Measurements from ENCODE around the gene TMEM208. TPM values are rescaled to one million over a fixed set of nuclear protein-coding genes. Genes with fewer than 3 reads are reported as not detected.

Gene TMEM208
- total and polyA plus RNA-seq, 9 donors: 23.8 to 52.0 (median 32.1) TPM

GRCh38 chr16:67245186-67245585, 18.3 kb downstream of the TMEM208 start:
- intact Hi-C loops (cut with DNase I): no loop called here
- DNase-seq: peak in 1 of 5 donors; percentile 46
- TF ChIP-seq EP300 (IDR thresholded peaks at IDR 0.05): no peak
- TF ChIP-seq POLR2A (IDR thresholded peaks at IDR 0.05): no peak
- no peak for TF ChIP-seq CTCF (IDR thresholded peaks at IDR 0.05)
- Histone ChIP-seq H3K4me1 (ENCODE audit: insufficient read depth) (peaks cover 14% of the 10 kb centered on the region), H3K27me3 (no peaks in the 10 kb centered on the region), H3K27ac (peak overlapping the region in 1 of 2 donors; percentile 85), H3K4me3 (no peak overlapping the region), H3K36me3 (no peaks in the 10 kb centered on the region), H3K9me3 (no peaks in the 10 kb centered on the region)
- WGBS, 3 donors: 70 to 73% (median 73%) methylated on average over 4 of the region's 4 CpGs

GRCh38 chr16:67245674-67246080, 18.7 kb downstream of the TMEM208 start:
- no peaks in the 10 kb centered on the region for H3K9me3 ChIP-seq
- DNase-seq: no peak
- peaks cover 14% of the 10 kb centered on the region for H3K4me1 ChIP-seq (ENCODE audit: insufficient read depth)
- peak overlapping the region; percentile 79 for H3K4me3 ChIP-seq
- 1 to 6% (median 1%) methylated on average over 8 of the region's 8 CpGs for WGBS, 3 donors
- intact Hi-C loops (cut with DNase I): no loop called here
- H3K27ac ChIP-seq: peak overlapping the region in 1 of 2 donors; percentile 85
- H3K27me3 ChIP-seq: no peaks in the 10 kb centered on the region
- H3K36me3 ChIP-seq: no peaks in the 10 kb centered on the region
- TF ChIP-seq POLR2A (IDR thresholded peaks at IDR 0.05): no peak
- TF ChIP-seq CTCF (IDR thresholded peaks at IDR 0.05): no peak
- TF ChIP-seq EP300 (IDR thresholded peaks at IDR 0.05): no peak

- intact Hi-C loops (cut with DNase I): no loop called here
- Histone ChIP-seq H3K27me3 (no peaks in the 10 kb centered on the region), H3K4me3 (peak overlapping the region; percentile 79), H3K9me3 (no peaks in the 10 kb centered on the region), H3K27ac (peak overlapping the region; percentile 61 to 85), H3K4me1 (ENCODE audit: insufficient read depth) (peaks cover 13% of the 10 kb centered on the region), H3K36me3 (no peaks in the 10 kb centered on the region)
- 0 to 1% (median 1%) methylated on average over 46 to 48 of the region's 48 CpGs for WGBS, 3 donors
- peak in 2 of 3 donors; percentile 53 to 72 for TF ChIP-seq CTCF (IDR thresholded peaks at IDR 0.05)
- TF ChIP-seq EP300 (IDR thresholded peaks at IDR 0.05): no peak
- peak; percentile 23 for TF ChIP-seq POLR2A (IDR thresholded peaks at IDR 0.05)
- peak; percentile 91 to 95 (median 93) for DNase-seq
Measured at GRCh38 chr16:67246081-67246755, 19.3 kb downstream of the TMEM208 start.

- Histone ChIP-seq H3K36me3 (no peaks in the 10 kb centered on the region), H3K4me1 (ENCODE audit: insufficient read depth) (peaks cover 12% of the 10 kb centered on the region), H3K27me3 (no peaks in the 10 kb centered on the region), H3K9me3 (no peaks in the 10 kb centered on the region), H3K27ac (peak overlapping the region; percentile 61 to 85), H3K4me3 (peak overlapping the region; percentile 79)
- TF ChIP-seq CTCF (IDR thresholded peaks at IDR 0.05) (peak in 1 of 3 donors; percentile 13), EP300 (IDR thresholded peaks at IDR 0.05) (no peak)
- 0 to 1% (median 1%) methylated on average over 25 to 26 of the region's 26 CpGs for WGBS, 3 donors
- peak in 3 of 5 donors; percentile 63 to 78 (median 76) for DNase-seq
- intact Hi-C loops (cut with DNase I): no loop called here
Measured at GRCh38 chr16:67246756-67247191, 19.8 kb downstream of the TMEM208 start.
